ENCODE results near the gene MEOX1.

- TF ChIP-seq POLR2AphosphoS5 (IDR thresholded peaks at IDR 0.05; ENCODE audit: low read depth, low read length) (no peak), TAF1 (IDR thresholded peaks at IDR 0.05; ENCODE audit: borderline replicate concordance, insufficient read depth, low read length) (no peak), REST (IDR thresholded peaks at IDR 0.05; ENCODE audit: insufficient read depth in 1 of 2, low read depth in 2 of 2, low read length in 2 of 2) (no peak), SIN3A (IDR thresholded peaks at IDR 0.05; ENCODE audit: borderline replicate concordance, insufficient read depth, low read length) (no peak), FOXP2 (optimal IDR thresholded peaks at IDR 0.05; ENCODE audit: borderline replicate concordance, extremely low read depth, extremely low read length, insufficient read depth) (no peak)
Measured at GRCh38 chr17:43655693-43656255, 5.9 kb downstream of the MEOX1 start.
